ENCODE results near the gene CCDC54. TPM values are rescaled to one million over a fixed set of nuclear protein-coding genes. Genes with fewer than 3 reads are reported as not detected.

Gene CCDC54
- total and polyA plus RNA-seq, 7 donors, result not detected

DNA sequence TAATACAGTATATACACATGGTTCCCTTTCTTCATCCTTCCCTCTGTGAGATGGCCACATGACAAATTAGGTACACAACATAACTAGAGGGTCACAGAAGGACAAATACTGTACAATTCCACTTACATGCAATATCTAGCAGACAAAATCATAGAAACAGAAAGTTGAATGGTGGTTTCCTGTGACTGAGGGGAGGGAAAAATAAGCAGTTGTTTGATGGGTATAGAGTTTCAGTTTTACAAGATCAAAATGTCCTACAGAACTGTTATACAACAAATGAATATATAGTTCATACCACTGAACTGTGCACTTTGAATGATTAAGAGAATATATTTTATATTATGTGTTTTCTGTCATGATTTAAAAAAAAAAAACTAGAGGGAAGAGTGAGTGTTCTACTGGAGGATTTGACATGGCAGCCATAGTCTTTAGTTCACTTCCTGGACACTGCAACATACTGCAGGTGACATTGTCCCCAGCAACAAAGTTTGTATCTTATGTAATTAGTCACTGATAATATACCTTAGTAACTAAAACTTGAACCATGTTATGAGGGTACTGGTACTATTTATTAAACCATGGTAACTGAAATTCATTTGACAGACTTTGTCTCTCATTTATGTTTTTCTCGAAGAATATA is 37.2 kb downstream of the CCDC54 start:
- intact Hi-C loops (cut with DNase I), result no loop called here
- 94 to 98% methylated on average over 1 of the region's 1 CpG for WGBS, 2 donors
- H3K4me1 ChIP-seq, result no peaks in the 10 kb centered on the region
- no peaks in the 10 kb centered on the region for H3K27me3 ChIP-seq
- no peak for DNase-seq
- H3K9me3 ChIP-seq, result no peaks in the 10 kb centered on the region
- no peak overlapping the region for H3K27ac ChIP-seq
- no peaks in the 10 kb centered on the region for H3K36me3 ChIP-seq
- TF ChIP-seq, protein P1, sequence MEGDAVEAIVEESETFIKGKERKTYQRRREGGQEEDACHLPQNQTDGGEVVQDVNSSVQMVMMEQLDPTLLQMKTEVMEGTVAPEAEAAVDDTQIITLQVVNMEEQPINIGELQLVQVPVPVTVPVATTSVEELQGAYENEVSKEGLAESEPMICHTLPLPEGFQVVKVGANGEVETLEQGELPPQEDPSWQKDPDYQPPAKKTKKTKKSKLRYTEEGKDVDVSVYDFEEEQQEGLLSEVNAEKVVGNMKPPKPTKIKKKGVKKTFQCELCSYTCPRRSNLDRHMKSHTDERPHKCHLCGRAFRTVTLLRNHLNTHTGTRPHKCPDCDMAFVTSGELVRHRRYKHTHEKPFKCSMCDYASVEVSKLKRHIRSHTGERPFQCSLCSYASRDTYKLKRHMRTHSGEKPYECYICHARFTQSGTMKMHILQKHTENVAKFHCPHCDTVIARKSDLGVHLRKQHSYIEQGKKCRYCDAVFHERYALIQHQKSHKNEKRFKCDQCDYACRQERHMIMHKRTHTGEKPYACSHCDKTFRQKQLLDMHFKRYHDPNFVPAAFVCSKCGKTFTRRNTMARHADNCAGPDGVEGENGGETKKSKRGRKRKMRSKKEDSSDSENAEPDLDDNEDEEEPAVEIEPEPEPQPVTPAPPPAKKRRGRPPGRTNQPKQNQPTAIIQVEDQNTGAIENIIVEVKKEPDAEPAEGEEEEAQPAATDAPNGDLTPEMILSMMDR (IDR thresholded peaks at IDR 0.05), result no peak
- TF ChIP-seq EP300 (IDR thresholded peaks at IDR 0.05) (no peak), POLR2AphosphoS5 (IDR thresholded peaks at IDR 0.05) (no peak), POLR2A (IDR thresholded peaks at IDR 0.05) (no peak)
- H3K4me3 ChIP-seq, result no peak overlapping the region

DNA sequence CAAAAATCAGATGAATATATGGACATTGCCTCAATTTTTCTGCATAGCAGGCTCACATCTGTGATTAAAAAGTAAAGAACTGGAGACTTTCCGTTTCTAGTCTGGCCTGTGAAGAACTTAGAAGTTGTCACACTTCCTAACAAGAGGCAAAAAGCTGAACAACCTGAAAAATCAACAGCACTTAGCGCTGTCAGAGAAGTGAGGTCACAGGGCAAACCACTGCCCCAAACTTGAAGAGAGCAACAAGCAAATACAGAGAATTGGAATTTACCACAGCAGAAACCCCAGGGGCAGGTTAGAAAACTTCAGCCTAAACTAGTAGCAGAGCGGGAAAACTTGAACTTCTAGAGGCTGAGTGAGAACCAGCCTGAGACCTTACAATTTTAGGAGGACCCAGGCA is 38.9 kb downstream of the CCDC54 start:
- H3K9me3 ChIP-seq, result no peaks in the 10 kb centered on the region
- intact Hi-C loops (cut with DNase I), result no loop called here
- no peaks in the 10 kb centered on the region for H3K36me3 ChIP-seq
- no peak for DNase-seq
- WGBS, 2 donors, result 89 to 90% methylated on average over 3 of the region's 3 CpGs
- TF ChIP-seq EP300 (IDR thresholded peaks at IDR 0.05), result no peak
- TF ChIP-seq, protein P1 (IDR thresholded peaks at IDR 0.05), result no peak
- no peak for TF ChIP-seq POLR2A (IDR thresholded peaks at IDR 0.05)
- no peak for TF ChIP-seq POLR2AphosphoS5 (IDR thresholded peaks at IDR 0.05)
- H3K4me3 ChIP-seq, result no peak overlapping the region
- H3K4me1 ChIP-seq, result no peaks in the 10 kb centered on the region
- no peak overlapping the region for H3K27ac ChIP-seq
- H3K27me3 ChIP-seq, result no peaks in the 10 kb centered on the region

- H3K9me3 ChIP-seq, result no peaks in the 10 kb centered on the region
- H3K4me1 ChIP-seq, result no peaks in the 10 kb centered on the region
- no peaks in the 10 kb centered on the region for H3K36me3 ChIP-seq
- no peak for DNase-seq
- H3K27me3 ChIP-seq, result no peaks in the 10 kb centered on the region
- TF ChIP-seq POLR2A (IDR thresholded peaks at IDR 0.05) (no peak), POLR2AphosphoS5 (IDR thresholded peaks at IDR 0.05) (no peak), EP300 (IDR thresholded peaks at IDR 0.05) (no peak)
- TF ChIP-seq, protein P1 (IDR thresholded peaks at IDR 0.05), result no peak
- intact Hi-C loops (cut with DNase I), result no loop called here
- H3K4me3 ChIP-seq, result no peak overlapping the region
- H3K27ac ChIP-seq, result no peak overlapping the region
Measured at GRCh38 chr3:107416886-107417285, 39.6 kb downstream of the CCDC54 start.

DNA sequence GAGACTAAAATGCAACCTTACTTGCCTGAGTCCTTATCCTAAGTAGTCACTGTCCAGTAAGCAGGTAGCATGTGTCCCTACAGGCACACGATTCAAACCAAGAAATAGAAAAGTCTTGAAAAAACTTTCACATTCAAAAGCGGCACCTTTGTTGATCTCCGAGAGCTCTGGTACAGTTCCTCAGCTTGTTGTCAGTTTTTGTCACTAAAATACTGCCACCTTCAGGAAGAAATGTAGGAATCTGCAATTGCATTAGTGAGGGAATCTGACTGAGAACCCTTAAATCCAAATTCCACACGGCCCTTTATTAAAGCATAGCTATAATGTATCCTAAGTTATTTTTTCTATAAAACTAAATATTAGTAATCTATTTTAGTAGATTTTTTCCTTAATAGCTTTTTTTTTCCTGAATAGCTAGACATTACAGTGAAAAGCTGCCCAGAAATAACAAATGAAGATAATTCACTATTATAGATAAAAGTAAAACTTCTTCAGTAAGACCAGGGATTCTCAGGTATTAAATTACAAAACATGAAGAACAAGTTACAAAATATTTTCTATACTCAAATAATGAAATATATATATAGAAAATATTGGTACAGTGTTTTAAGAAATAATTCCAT is 44.0 kb downstream of the CCDC54 start:
- Histone ChIP-seq H3K4me1 (no peaks in the 10 kb centered on the region), H3K4me3 (peak overlapping the region in 3 of 4 donors; percentile 18 to 22 (median 19)), H3K36me3 (no peaks in the 10 kb centered on the region), H3K27ac (no peak overlapping the region), H3K27me3 (no peaks in the 10 kb centered on the region), H3K9me3 (no peaks in the 10 kb centered on the region)
- 1% methylated on average over 4 of the region's 4 CpGs for WGBS, 2 donors
- DNase-seq, result no peak
- intact Hi-C loops (cut with DNase I), result loop anchor here (2.0 to 10.0 kb wide), 2 partner anchors 148 to 804 kb away; partner anchors contain the start of gene IFT57
- TF ChIP-seq, protein P1 (IDR thresholded peaks at IDR 0.05), result peak; percentile 38 to 81 (median 52)
- TF ChIP-seq EP300 (IDR thresholded peaks at IDR 0.05) (no peak), POLR2AphosphoS5 (IDR thresholded peaks at IDR 0.05) (no peak), POLR2A (IDR thresholded peaks at IDR 0.05) (no peak)

Measured in sigmoid colon (tissue), 7 donors.